HG03571 (cell line): ENCODE results near the gene PMPCA.

Experiments
- ATAC-seq: cut with Tn5 transposase; IDR thresholded peaks from one replicate; pipeline ENCODE4 v1.9.1; 2021; ENCODE audit not compliant: unreplicated experiment

PMPCA gene, protein sequence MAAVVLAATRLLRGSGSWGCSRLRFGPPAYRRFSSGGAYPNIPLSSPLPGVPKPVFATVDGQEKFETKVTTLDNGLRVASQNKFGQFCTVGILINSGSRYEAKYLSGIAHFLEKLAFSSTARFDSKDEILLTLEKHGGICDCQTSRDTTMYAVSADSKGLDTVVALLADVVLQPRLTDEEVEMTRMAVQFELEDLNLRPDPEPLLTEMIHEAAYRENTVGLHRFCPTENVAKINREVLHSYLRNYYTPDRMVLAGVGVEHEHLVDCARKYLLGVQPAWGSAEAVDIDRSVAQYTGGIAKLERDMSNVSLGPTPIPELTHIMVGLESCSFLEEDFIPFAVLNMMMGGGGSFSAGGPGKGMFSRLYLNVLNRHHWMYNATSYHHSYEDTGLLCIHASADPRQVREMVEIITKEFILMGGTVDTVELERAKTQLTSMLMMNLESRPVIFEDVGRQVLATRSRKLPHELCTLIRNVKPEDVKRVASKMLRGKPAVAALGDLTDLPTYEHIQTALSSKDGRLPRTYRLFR

DNA sequence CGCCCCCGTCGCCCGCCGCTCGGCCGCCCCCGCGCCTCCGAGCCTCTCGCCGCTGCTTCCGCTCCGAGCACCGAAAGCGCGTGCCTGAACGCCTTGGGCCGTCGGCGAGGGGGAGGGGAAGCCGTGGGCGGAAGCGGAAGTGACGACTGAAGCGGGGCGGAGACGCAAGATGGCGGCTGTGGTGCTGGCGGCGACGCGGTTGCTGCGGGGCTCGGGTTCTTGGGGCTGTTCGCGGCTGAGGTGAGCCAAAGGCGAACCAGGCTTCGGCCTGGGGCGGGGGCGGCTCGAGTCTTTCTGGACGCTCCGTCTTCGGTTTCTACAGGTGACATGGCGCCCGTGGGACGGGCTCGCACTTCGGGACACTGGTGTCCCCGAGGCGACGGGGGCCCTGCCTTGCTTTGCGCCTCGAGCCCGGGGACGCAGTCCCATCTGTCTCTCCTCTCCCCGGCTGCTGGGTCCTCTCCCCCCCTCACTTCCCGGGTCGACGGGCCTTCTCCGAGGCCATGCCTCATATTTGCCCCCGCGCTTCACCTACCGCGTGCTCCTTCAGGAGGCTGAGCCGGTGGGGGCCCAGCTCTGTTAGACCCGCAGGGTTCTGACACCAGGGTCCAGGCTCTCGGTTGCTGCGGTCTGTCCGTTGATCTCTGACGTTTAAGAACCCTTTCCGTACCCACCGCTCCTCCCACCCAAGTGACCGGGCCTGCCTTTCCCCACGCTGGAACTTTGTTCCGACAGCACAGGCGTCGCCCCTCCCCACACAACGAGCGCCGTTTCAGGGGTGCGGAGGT lies at the start of gene PMPCA, which contains the start of gene ENTR1:
TSS of gene PMPCA (plus strand) at position 159 of the 788 bp plus-strand sequence. CDS start at position 170, 11 bp downstream.
TSS of gene ENTR1 (minus strand) at position 115 of the 788 bp plus-strand sequence. CDS start 217 bp downstream, outside the sequence.
- peak; percentile 81 for ATAC-seq

DNA sequence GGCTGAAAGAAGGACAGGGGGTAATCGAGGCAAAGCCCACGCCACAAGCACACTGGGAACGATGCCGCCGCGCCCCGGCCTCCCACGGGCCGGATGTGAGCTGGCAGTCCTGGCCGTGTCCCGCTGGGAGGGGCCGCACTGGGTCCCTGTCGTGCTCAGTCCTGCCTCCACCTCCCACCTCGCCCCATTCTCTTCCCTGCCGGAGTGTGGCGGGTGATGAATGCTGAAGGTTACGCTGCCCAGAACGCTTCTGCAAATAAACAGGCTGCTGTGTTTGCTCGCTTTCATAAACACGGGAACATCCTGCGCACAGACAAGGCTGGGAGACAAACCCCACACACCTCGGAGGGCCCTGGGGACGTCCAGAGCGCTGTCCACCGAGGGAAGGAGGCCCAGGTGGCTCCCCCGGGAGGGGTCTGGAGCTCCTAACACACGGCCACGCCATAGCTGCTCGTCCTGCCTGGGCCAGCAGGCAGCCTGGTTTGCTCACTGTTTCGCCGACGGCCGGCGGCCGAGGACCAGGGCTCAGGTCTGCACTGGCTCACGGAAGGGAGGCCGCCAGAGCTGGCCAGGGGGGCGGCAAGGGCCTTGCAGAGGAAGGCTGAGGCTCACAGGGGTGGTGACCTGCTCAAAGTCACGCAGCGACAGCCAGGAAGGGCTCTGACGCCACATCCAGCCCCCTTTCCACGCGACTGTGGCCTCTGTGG lies 49.3 kb upstream of the PMPCA start:
- no peak for ATAC-seq

DNA sequence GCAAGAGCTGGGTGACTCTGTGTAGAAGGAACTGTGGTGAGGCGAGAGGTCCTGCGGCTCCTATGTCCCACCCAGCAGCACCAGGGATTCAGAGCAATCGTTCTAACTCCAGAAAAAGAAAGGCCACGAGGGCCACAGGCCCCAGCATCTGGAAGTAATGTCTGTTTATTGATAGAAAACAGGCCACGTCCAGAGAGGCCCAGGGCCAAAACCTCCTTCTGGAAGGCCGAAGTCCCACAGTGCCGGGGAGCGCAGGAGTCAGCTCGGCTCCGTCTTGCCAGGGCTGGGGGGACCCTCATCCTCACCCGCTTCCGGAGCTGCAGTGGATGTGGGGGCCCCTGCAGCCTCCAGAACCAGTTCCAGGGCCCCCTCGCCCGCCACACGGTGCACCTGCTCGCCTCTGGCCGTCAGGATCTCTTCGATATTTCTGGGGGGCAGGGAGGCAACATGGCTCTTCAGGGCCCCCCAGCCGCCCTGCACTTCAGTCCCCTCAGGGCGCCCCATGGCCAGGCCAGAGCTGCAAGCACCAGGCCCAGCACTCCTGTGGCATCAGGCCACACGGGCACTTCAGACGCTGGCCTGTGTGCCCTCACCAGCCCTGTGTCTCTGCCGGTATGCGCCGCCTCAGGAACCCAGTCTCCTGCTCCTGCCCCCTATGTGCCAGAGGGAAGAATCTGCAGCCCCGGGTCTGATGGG lies 48.6 kb upstream of the PMPCA start:
- ATAC-seq: no peak

DNA sequence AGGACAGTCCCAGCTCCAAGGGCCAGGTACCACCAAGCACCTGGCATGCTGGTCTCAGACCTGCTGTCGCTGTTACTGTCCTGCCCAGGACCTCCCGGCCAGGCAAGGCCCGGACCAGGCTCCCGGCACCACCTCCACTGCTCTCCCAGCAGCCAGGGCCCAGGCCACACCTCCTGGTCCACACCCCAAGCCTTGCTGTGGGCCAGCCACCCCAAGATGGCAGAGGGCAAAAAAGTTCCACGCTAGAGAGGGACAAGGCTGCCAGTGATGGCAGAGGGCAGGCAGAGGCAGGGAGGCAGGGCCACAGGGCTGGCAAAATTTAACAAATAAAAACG lies 48.0 kb upstream of the PMPCA start:
- ATAC-seq: no peak

DNA sequence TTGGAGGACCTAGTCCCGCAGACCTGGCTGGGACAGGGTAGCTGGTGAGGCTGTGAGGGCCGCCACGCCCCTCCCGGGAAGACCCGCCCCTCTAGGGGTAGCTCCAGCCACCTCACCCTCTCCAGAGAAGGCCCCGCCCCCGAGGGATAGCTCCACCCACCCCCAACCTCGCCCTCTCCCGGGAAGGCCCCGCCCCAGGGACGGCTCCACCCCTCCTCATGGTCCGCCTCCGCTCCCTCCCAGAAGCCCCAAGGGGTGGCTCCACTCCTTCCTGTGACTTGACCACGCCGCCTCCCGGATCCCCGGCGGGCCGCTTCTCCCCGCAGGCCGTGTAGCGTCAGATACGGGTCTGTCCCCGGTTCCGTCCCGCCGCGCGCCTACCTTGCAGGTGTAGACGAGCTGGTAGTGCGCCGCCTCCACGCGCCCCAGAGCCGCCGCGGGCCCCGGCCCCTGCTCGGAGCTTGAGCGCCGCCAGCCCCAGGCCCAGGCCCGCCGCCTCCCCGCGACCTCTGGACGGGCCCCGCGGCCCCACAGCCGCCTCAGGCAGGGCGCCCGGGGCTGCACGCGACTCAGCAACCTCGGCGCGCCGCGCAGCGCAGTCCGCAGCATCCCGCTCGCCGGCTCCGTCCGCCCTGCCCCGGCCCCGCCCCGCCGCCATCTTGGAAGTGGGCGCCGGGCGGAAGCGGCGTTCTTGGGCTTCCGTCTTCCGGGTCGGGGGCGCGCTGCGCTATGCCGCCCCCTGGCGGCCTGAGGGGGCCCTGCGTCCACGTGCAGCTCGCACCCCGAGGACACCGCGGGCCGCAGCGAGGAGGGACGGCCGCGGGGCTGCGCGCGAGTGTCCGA lies 47.1 kb upstream of the PMPCA start, which contains the start of gene DNLZ:
TSS of gene DNLZ (minus strand) at position 639 of the 843 bp plus-strand sequence. CDS start at position 609, 30 bp downstream.
- ATAC-seq: peak; percentile 58

DNA sequence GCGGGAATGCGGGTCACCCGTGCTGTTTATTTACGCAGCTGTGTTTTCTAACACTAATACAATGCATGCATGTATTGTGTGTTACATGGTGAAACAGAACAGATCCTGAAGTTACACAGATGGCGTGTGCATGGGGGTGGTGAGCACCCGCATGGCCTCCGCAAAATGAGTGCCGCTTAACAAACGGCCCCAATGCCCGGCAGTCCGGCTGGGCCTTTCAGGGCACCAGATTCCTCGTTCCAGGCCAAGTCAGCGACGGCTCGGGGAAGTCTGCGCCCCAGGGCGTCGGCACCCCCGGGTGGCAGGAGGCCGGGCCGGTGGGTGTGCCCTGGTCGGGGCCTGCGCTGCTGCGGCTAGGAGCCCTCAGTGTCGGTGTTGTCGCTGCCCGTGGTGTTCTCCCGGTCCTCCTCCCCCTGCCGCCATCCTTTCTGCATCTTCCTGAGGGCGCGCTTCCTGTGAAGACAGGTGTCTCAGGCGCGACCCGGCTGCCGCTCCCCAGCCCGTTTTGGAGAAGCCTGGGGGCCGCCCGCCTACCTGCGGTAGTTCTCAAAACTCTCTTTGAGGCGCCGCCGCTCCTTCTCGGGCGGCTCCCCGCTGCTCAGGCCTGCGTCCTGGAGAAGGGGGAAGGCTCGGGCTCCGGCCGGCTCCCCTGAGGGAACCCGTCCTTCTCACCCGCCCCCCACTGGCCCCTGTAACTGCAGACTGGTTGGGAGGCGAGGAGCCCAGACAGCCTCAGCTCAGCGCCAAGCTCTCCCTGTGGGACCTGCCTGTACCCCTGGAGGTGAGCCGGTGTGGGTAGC lies 46.3 kb upstream of the PMPCA start:
- ATAC-seq: no peak

DNA sequence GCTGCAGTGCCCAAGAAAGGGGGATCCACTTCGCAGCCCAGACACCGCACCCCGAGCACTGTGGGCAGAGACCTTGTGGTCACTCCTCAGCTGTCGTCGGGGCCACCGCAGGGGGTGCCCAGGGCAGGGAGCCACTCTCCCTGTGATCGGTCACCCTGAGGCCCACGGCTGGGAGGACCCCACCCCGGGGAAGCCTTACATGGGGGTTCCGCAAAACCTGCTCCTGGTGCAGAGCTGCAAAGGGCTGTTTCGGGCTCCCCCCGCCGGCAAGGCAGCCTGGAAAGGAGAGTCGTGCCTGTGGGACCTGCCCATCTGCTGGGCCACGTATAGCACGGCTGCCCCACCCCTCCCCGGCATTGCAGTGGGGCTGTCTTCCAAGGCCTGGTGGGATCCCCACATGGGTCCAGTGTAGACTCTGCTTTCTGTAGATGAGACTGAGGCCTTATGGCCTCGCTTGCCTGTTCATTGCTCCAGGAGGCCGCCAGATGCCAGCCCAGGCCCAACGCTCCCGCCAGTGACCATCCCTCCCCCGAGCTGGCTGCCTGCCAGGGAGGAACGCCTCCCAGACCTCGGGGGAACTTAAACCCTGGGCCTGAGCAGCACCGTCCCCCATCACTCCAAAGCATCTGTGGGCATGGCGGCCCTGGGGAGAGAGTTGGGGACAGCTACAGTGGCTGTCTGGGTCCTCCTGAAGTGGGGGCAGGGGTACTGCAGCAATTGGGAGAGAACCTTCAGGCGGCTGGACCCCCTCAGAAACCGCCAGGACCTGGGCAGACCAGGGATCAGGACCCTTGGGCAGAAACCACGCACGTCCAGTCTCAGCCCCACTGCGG lies 45.3 kb upstream of the PMPCA start:
- ATAC-seq: no peak

DNA sequence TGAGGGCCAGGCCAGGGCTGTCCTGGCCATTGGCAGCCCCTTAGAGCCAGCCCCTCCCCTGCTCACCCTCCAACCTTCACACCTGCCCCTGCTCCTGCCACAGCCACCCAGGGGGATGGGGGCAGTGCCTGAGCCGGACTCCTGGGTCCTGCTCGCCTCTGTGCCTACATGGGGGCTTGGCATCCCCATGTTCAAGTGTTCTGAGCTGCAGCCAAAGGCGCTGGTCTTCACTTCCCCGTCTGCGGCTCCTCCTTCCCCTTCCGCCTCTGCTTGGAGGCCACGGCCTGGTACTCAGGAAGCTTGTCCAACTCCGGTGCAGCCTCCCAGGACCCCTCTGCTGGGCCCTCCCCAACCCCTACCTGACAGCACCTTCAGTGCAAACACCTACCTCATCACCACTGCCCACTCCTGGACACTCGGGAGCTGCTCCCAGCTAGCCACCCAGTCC lies 44.7 kb upstream of the PMPCA start:
- no peak for ATAC-seq

DNA sequence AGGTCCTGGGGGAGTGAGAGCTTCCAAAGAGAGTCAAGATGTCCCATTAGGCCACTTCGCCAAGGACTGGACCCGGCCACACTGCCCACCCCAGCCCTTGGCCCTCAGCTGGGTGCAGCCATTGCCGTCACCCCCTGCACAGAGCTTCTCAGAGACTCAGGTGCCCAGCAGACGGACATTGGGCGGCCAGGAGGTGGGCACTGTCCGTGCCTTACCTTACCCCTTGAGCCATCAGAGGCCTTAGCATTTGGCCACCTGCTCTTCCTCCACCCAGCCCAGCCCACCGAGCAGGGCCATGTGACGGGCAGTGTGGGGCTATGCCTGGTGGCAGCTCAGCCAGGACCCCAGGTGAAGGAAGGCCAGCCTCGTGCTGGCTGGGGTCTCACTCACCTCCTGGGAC lies 43.6 kb upstream of the PMPCA start:
- ATAC-seq: no peak

DNA sequence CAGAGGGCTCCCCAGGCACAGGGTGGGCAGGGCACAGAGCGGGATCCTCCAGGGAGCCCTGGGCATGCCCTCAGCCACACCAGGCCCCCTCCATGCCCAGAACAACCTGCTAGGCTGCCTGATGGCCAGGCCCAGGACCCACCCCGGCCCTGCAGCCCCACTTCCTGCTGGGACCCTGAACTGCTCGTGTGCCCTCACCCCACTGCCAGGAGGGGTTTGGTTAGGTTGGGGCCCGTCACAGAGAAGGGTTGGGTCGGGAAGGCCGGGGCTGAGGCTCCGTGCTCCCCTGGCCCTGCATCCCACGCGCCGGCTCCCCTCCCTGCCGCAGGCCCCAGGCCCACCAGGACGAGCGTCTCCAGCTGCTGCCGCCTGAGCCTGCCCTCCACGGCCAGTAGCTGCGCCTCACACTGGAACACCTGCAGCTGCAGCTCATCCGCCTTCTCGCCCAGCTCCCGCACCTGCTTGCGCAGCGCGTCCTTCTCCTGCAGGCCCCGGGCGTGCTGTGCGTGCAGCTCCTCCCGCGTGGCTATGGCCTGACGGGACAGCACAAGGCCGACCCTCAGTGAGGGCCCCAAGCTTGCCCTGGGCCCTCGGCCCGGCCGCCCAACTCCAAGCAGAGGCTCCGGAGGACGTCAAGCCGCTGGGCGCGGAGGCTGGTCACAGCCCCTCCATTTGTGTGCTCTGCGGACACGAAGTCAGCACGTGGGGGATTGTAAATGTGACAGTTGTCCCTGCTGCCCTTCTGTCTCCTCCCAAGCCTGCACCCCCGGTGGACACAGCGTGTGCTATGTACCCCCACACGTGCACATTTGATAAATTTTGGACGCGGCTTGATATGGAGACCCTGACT lies 42.9 kb upstream of the PMPCA start:
- no peak for ATAC-seq

DNA sequence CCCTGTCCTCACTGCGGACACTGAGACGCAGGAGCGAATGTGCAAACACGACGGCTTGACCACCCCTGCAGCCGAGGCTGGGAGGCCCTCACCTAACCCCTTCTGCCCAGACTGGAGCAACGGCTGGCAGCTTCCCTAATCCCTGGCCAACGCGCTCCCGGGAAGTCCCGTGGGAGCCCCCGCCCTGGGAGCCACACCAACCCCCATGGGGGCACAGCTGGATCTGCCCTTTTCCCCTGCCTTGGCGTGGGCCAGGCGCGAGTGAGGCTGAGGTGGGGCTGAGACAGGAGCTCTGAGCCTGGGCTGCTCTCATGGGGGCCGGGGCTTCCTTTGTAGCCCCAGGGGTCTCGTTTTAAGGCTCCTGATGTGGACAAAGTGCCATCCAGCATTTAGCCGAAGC lies 42.3 kb upstream of the PMPCA start:
- ATAC-seq: no peak

DNA sequence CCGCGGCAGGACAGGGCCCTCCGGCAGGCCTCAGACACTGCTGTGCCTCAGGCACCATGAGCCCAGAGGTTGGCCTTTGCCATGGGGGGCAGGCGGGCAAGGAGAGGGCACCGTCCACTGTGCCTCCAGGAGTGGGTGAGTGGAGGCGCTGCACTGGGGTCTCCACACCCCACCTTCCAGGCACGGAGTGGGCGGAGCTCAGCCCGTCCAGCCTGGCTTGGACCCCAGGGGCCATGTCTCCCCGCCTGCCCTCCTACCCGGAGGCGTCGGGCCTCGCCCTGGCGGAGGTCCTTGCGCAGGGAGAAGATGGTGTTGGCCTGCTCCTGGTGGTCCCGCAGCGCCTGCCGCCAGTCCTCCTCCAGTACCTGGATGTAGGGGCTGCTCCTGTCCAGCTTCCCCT lies 40.4 kb upstream of the PMPCA start:
- no peak for ATAC-seq

DNA sequence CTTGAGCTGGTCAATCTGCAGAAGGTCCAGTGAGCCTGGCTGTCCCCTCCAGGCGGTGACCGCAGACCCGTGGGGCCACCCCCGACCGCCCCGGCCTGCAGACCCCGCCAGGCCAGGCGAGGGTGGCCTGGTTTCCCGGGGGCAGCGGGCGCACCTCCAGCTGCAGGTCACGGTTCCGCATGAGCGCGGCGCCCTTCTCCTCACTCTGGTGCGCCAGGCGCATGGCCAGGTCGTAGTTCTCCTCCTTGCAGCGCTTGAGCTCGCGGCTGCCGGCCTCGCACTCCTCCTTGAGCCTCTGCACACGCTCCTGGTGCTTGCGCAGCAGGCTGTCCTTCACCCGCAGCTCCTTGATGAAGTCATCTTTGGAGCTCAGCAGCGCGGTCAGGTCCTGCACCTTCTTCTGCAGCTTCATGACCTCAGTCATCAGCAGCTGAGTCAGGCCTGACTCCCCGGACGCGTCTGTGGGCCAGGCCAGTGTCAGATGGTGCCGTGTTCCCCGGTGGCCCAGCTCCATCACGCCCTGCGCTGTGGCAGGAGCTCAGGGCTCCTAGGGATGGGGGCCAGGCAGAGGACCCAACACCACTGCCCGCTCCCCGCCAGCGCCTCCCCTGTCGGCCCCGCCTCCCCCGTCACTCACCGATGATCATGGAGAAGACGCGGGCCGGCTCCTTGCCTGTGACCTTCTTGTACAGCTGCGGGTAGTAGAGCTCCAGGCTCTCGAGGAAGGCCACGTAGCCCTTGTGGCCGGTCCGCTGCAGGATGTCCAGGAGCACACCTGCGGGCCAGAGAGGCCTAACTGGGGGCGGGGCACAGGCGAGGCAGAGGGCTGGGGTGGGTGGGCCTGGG lies 39.5 kb upstream of the PMPCA start:
- no peak for ATAC-seq

DNA sequence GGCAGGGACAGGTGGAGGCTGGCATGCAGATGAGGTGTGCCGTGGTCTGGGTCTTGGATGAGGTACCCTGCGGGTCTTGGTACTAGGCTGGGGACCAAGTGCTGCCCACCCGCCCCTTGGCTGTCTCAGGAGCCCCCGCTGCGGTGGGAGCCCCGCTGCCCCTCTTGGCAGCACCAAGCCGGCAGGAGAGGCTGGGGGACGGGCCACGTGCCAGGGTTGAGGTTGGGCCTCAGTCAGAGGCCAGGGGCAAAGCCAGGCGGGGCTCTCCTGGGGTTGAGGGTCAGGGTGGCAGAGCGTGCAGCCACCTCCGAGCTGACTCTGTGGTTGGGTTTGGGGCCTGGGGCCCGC lies 39.0 kb upstream of the PMPCA start:
- no peak for ATAC-seq

DNA sequence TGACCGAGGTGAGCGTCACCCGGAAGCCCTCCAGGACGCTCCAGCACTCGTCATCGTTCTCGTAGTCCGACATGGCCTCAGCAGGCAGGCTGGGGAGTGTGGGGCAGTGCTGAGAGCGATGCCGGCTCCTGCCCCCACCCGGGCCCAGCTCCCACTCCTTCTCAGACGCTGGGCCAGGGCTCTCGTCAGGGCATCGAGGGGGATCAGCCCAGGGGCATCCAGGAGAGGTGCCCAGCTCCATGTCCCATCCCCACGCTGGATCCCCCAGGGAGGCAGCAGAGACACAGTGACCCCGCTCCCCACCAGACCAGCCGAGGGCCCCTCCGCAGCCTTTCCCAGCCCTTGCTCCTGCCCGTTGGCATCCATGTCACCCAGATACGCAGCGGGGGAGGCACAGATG lies 38.5 kb upstream of the PMPCA start:
- no peak for ATAC-seq

DNA sequence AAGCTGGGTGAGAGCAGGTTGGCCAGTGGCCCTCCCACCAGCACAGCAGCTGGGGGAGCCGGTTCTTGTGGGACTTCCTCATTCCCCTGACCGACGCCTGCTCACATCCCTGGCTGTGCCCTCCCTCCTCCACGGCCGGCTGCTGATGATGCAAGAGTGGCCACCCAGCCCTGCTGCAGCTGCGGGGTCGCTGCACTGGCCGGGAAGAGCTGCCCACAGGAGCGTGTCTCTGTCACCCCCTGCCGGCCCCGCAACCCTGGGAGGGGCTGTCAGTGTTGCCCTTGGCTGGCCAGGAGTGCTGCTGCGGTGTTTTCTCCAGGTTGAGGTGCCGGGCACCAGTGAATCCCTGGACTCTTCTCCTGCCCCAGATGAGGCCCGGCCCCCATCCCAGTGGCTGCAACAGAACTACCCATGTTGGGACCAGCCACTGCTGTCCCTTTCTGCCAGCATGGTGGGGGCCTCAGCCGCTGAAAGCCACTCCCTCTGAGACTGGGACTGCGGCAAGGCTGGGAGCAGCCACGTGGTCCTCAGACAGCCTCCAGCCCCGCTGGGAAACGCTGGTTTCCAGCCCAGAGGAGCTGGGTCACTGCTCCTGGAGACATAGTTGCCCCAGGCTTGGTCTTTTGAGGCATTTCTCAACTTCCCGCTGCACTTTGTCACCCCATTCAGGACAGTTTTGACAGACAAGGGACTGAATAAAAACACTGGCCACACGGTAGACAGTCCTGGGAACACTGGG lies 37.7 kb upstream of the PMPCA start:
- no peak for ATAC-seq
